NCI-H2227 (cell line): ENCODE results near the gene LYPLA2.
"Not testable (repeated sequence)": the region's sequence is repeated elsewhere in the genome, so short reads cannot be mapped to it uniquely, and the experiment has no call there.

Experiments
- DNase-seq: peaks from one replicate; lab custom pipeline; 2025; ENCODE audit not compliant: unreplicated experiment; lab: John Stamatoyannopoulos, UW

LYPLA2 gene

GRCh38 chr1:23799570-23800399 lies 8.8 kb downstream of the LYPLA2 start:
- DNase-seq = peak; percentile 65

- peak; percentile 96 for DNase-seq
Observed at GRCh38 chr1:23800400-23801337, 9.7 kb downstream of the LYPLA2 start, which contains the start of gene GALE. Gene GALE (minus strand): TSS chr1:23800754. CDS start chr1:23799007, 1,747 bp downstream.

GRCh38 chr1:23801338-23801748 lies 10.4 kb downstream of the LYPLA2 start:
- DNase-seq = peak; percentile 57

- peak; percentile 28 for DNase-seq
Observed at GRCh38 chr1:23801876-23802275, 10.9 kb downstream of the LYPLA2 start.

GRCh38 chr1:23802809-23803342 lies 11.9 kb downstream of the LYPLA2 start:
- not testable (repeated sequence) for DNase-seq

GRCh38 chr1:23803674-23804073 lies 12.7 kb downstream of the LYPLA2 start:
- no peak for DNase-seq

- DNase-seq = no peak
Observed at GRCh38 chr1:23804183-23804835, 13.4 kb downstream of the LYPLA2 start.

- no peak for DNase-seq
Observed at GRCh38 chr1:23805025-23805424, 14.1 kb downstream of the LYPLA2 start.

GRCh38 chr1:23806280-23806679 lies 15.3 kb downstream of the LYPLA2 start:
- DNase-seq = no peak

- DNase-seq = no peak
Observed at GRCh38 chr1:23807453-23807852, 16.5 kb downstream of the LYPLA2 start.

GRCh38 chr1:23809751-23810171 lies 18.8 kb downstream of the LYPLA2 start:
- DNase-seq = peak; percentile 72

GRCh38 chr1:23810818-23811540 lies 20.0 kb downstream of the LYPLA2 start:
- peak; percentile 52 for DNase-seq

GRCh38 chr1:23814016-23814415 lies 23.1 kb downstream of the LYPLA2 start:
- no peak for DNase-seq

GRCh38 chr1:23816361-23816760 lies 25.4 kb downstream of the LYPLA2 start:
- no peak for DNase-seq

GRCh38 chr1:23816906-23817305 lies 26.0 kb downstream of the LYPLA2 start:
- no peak for DNase-seq

GRCh38 chr1:23817633-23818032 lies 26.7 kb downstream of the LYPLA2 start:
- no peak for DNase-seq

- no peak for DNase-seq
Observed at GRCh38 chr1:23823767-23824166, 32.8 kb downstream of the LYPLA2 start.

GRCh38 chr1:23824711-23825075 lies 33.7 kb downstream of the LYPLA2 start:
- DNase-seq = no peak

GRCh38 chr1:23825076-23825761 lies 34.3 kb downstream of the LYPLA2 start, which contains the start of gene HMGCL:
Gene HMGCL (minus strand): TSS chr1:23825429. CDS start chr1:23825415, 14 bp downstream.
- peak; percentile 95 for DNase-seq
